Measurements from ENCODE around the gene UBTD1. TPM values are rescaled to one million over a fixed set of nuclear protein-coding genes. Genes with fewer than 3 reads are reported as not detected.

The UBTD1 gene
- polyA plus RNA-seq, 1 donor (not counting 4 experiments of a cell fraction or from before 2014, with no cell fraction given), result 12.0 TPM

DNA sequence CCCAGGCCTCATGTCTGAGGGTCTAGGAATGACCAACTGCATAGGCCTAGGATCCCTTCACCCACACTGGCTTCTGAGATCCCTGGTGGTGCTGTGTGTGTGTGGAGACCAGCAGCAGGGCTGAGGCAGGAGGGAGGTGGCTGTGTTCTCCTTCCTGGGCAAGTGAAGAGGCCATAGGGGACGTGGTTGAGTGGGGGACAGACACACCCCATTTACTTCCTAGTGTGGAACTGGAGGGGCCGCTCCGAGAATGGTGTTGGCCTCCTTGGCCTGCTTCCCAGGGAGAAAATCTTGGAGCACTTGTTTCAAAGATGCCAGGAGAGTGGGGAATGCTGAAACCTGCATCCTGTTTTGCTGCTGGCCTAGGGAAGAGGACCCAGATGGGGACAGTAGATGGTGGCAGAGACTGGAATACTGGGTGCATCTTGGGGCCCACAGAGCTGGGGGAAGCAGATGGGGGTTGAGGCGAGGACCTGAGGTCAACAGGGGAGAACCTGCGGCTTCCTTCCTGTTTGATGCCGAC, 19.1 kb downstream of the UBTD1 start:
- Histone ChIP-seq H3K79me2 (ENCODE audit: control insufficient read depth, insufficient read depth, low read length) (peaks cover 61% of the 10 kb centered on the region), H3K4me1 (ENCODE audit: control insufficient read depth, extremely low read depth, insufficient read depth, low read length) (peaks cover 23% of the 10 kb centered on the region), H2AFZ (ENCODE audit: control insufficient read depth, low read length) (peak overlapping the region; percentile 15), H3K27ac (ENCODE audit: control insufficient read depth, insufficient read depth, low read length) (no peak overlapping the region), H4K20me1 (ENCODE audit: control insufficient read depth, extremely low read depth, insufficient read depth, low read length) (peaks cover 3% of the 10 kb centered on the region), H3K4me3 (ENCODE audit: control insufficient read depth in 2 of 3, extremely low read depth in 1 of 3, insufficient read depth in 2 of 3, low read depth in 1 of 3, low read length in 3 of 3) (peak overlapping the region in 1 of 3 experiments; percentile 14), H3K27me3 (ENCODE audit: control insufficient read depth, extremely low read depth, insufficient read depth, low read length) (no peaks in the 10 kb centered on the region), H3K36me3 (ENCODE audit: control insufficient read depth in 2 of 2, extremely low read depth in 1 of 2, insufficient read depth in 2 of 2, low read length in 2 of 2) (no peaks in the 10 kb centered on the region), H3K9ac (ENCODE audit: control insufficient read depth, extremely low read depth, insufficient read depth, low read length) (no peak overlapping the region), H3K9me3 (ENCODE audit: control insufficient read depth, low read depth, low read length) (no peaks in the 10 kb centered on the region), H3K9me1 (ENCODE audit: control insufficient read depth, extremely low read depth, insufficient read depth, low read length) (peaks cover 4% of the 10 kb centered on the region), H3K4me2 (ENCODE audit: control insufficient read depth, extremely low read depth, insufficient read depth, low read depth, low read length) (peak overlapping the region; percentile 59)
- DNase-seq (ENCODE audit: low read depth, low spot score), result no peak
- TF ChIP-seq EZH2 (IDR thresholded peaks at IDR 0.05; ENCODE audit: low read length) (no peak), CTCF (optimal IDR thresholded peaks at IDR 0.05 in 1 of 3, IDR thresholded peaks at IDR 0.05 in 1 of 3, conservative IDR thresholded peaks at IDR 0.05 in 1 of 3; ENCODE audit: extremely low read depth in 1 of 3, insufficient read depth in 2 of 3, low read length in 3 of 3) (no peak)
- no peak for FAIRE-seq
- dilution Hi-C loops (cut with MboI; ENCODE audit: extremely low pct_ligation_motif_present, low sequenced_read_pairs), result no loop called here

- dilution Hi-C loops (cut with MboI; ENCODE audit: extremely low pct_ligation_motif_present, low sequenced_read_pairs), result no loop called here
- peaks cover 7% of the 10 kb centered on the region for H4K20me1 ChIP-seq (ENCODE audit: control insufficient read depth, extremely low read depth, insufficient read depth, low read length)
- H3K36me3 ChIP-seq (ENCODE audit: control insufficient read depth in 2 of 2, extremely low read depth in 1 of 2, insufficient read depth in 2 of 2, low read length in 2 of 2), result no peaks in the 10 kb centered on the region
- H3K4me1 ChIP-seq (ENCODE audit: control insufficient read depth, extremely low read depth, insufficient read depth, low read length), result peaks cover 20% of the 10 kb centered on the region
- H3K9ac ChIP-seq (ENCODE audit: control insufficient read depth, extremely low read depth, insufficient read depth, low read length), result no peak overlapping the region
- H3K4me3 ChIP-seq (ENCODE audit: control insufficient read depth in 2 of 3, extremely low read depth in 1 of 3, insufficient read depth in 2 of 3, low read depth in 1 of 3, low read length in 3 of 3), result peak overlapping the region in 1 of 3 experiments; percentile 14
- H3K27me3 ChIP-seq (ENCODE audit: control insufficient read depth, extremely low read depth, insufficient read depth, low read length), result no peaks in the 10 kb centered on the region
- FAIRE-seq, result peak; percentile 91
- no peak overlapping the region for H3K27ac ChIP-seq (ENCODE audit: control insufficient read depth, insufficient read depth, low read length)
- DNase-seq (ENCODE audit: low read depth, low spot score), result peak; percentile 25
- H3K9me1 ChIP-seq (ENCODE audit: control insufficient read depth, extremely low read depth, insufficient read depth, low read length), result peaks cover 4% of the 10 kb centered on the region
- peak overlapping the region; percentile 59 for H3K4me2 ChIP-seq (ENCODE audit: control insufficient read depth, extremely low read depth, insufficient read depth, low read depth, low read length)
- H3K9me3 ChIP-seq (ENCODE audit: control insufficient read depth, low read depth, low read length), result no peaks in the 10 kb centered on the region
- peaks cover 65% of the 10 kb centered on the region for H3K79me2 ChIP-seq (ENCODE audit: control insufficient read depth, insufficient read depth, low read length)
- peak overlapping the region; percentile 15 for H2AFZ ChIP-seq (ENCODE audit: control insufficient read depth, low read length)
- no peak for TF ChIP-seq EZH2 (IDR thresholded peaks at IDR 0.05; ENCODE audit: low read length)
- no peak for TF ChIP-seq CTCF (optimal IDR thresholded peaks at IDR 0.05 in 1 of 3, IDR thresholded peaks at IDR 0.05 in 1 of 3, conservative IDR thresholded peaks at IDR 0.05 in 1 of 3; ENCODE audit: extremely low read depth in 1 of 3, insufficient read depth in 2 of 3, low read length in 3 of 3)
Measured at GRCh38 chr10:97518301-97519043, 19.7 kb downstream of the UBTD1 start.

Data from keratinocyte (primary cell).